Endothelial cell of umbilical vein (primary cell): ENCODE results near the gene PIP5K1C. TPM values are rescaled to one million over a fixed set of nuclear protein-coding genes. Genes with fewer than 3 reads are reported as not detected.

Experiments
- BruUV-seq: library from RNA; stranded (reverse); fragments of 400-500 nt; replicated peaks from 2 replicates; lab custom pipeline; 2021; lab: Mats Ljungman, UMichigan
- CTCF ChIA-PET: fragments of 300-600, 350-600 bp; sonication (Branson Sonifier 250); formaldehyde crosslinking; loops from one replicate; lab custom pipeline; 2021; ENCODE audit warnings: antibody characterized with exemption, inconsistent platforms; lab: Charles Lee
- POLR2A ChIA-PET: fragments of 300-600, 350-600 bp; sonication (Branson Sonifier 250); formaldehyde crosslinking; loops from one replicate; lab custom pipeline; 2021; ENCODE audit warnings: antibody characterized with exemption, inconsistent platforms; lab: Charles Lee
- DNase-seq: peaks from one replicate; pipeline ENCODE4 v3.0.0-alpha.2; 2011; ENCODE audit warnings: low read depth, low spot score
- FAIRE-seq: peaks from 2 replicates; lab custom pipeline; 2011; peaks lifted over from hg19 to GRCh38; lab: Jason Lieb, UNC
- H2AFZ ChIP-seq: 2 replicates; pipeline ENCODE4 v1.6.0; 2012; ENCODE audit warnings: low read depth, low read length, control low read depth, inconsistent platforms
- H3K27ac ChIP-seq: 2 replicates; pipeline ENCODE4 v1.5.1; 2011; ENCODE audit warnings: low read depth, mild to moderate bottlenecking, control low read depth, low read length, moderate library complexity; ENCODE audit not compliant: insufficient read depth
- H3K27me3 ChIP-seq, 2 experiments: 2 replicates each; pipeline versions ENCODE4 v1.6.0 to v1.6.1; 2011; ENCODE audit warnings: low read length in 2 of 2, mixed read lengths in 1 of 2; ENCODE audit not compliant: control insufficient read depth in 2 of 2, insufficient read depth in 2 of 2
- H3K36me3 ChIP-seq, 2 experiments: 2 replicates in 1 of 2; 3 replicates in 1 of 2; pipeline ENCODE4 v1.5.1; 2011; ENCODE audit warnings: low read length in 2 of 2, mild to moderate bottlenecking in 1 of 2, moderate library complexity in 1 of 2; ENCODE audit not compliant: control insufficient read depth in 2 of 2, insufficient read depth in 2 of 2; ENCODE audit errors: extremely low read depth in 1 of 2
- H3K4me1 ChIP-seq: 3 replicates; pipeline ENCODE4 v1.5.1; 2011; ENCODE audit warnings: mild to moderate bottlenecking, low read length; ENCODE audit not compliant: control insufficient read depth, insufficient read depth; ENCODE audit errors: extremely low read depth
- H3K4me2 ChIP-seq: 2 replicates; pipeline ENCODE4 v1.6.1; 2011; ENCODE audit warnings: low read length, control low read depth, mixed read lengths; ENCODE audit not compliant: insufficient read depth
- H3K4me3 ChIP-seq, 3 experiments: fragments of 200-600 bp in 1 of 3; sonication (generic), shearing (Covaris generic) in 1 of 3; replicated peaks in 1 of 3; 2 replicates each; pipeline ENCODE4 v1.5.1; 2011 to 2016; ENCODE audit warnings: control low read depth in 3 of 3, low read length in 3 of 3, mild to moderate bottlenecking in 2 of 3, inconsistent platforms in 1 of 3, low read depth in 1 of 3, moderate library complexity in 1 of 3; ENCODE audit not compliant: insufficient read depth in 1 of 3
- H3K79me2 ChIP-seq: 2 replicates; pipeline ENCODE4 v1.6.0; 2012; ENCODE audit warnings: low read length, inconsistent platforms; ENCODE audit not compliant: control insufficient read depth, insufficient read depth
- H3K9ac ChIP-seq: replicated peaks from 2 replicates; pipeline ENCODE3; 2011; ENCODE audit warnings: low read length, control low read depth; ENCODE audit not compliant: insufficient read depth; ENCODE audit errors: extremely low read depth
- H3K9me1 ChIP-seq: replicated peaks from 3 replicates; pipeline ENCODE4 v1.6.0; 2011; ENCODE audit warnings: mild to moderate bottlenecking, low read length; ENCODE audit not compliant: control insufficient read depth, insufficient read depth; ENCODE audit errors: extremely low read depth
- H3K9me3 ChIP-seq: replicated peaks from 2 replicates; pipeline ENCODE4 v1.5.1; 2012; ENCODE audit warnings: low read length, inconsistent platforms; ENCODE audit not compliant: control insufficient read depth, insufficient read depth
- H4K20me1 ChIP-seq: replicated peaks from 2 replicates; pipeline ENCODE3; 2011; ENCODE audit warnings: mild to moderate bottlenecking, low read length; ENCODE audit not compliant: control insufficient read depth, insufficient read depth; ENCODE audit errors: extremely low read depth
- CTCF ChIP-seq, 2 donors: IDR thresholded peaks; 1 replicate in 1 of 2; 2 replicates in 1 of 2; pipeline ENCODE4 v1.5.1; 2011; ENCODE audit warnings: low read length in 2 of 2, mild to moderate bottlenecking in 2 of 2, moderate library complexity in 2 of 2, control low read depth in 1 of 2, inconsistent platforms in 1 of 2, low read depth in 1 of 2; ENCODE audit not compliant: insufficient read depth in 1 of 2; ENCODE audit errors: extremely low read depth in 1 of 2
- EZH2 ChIP-seq: IDR thresholded peaks from 2 replicates; pipeline ENCODE4 v1.6.1; 2012; ENCODE audit warnings: borderline replicate concordance, low read depth, mild to moderate bottlenecking, moderate library complexity, low read length, inconsistent platforms; ENCODE audit not compliant: severe bottlenecking
- JUN ChIP-seq: IDR thresholded peaks from 2 replicates; pipeline ENCODE4 v1.6.1; 2011; ENCODE audit warnings: borderline replicate concordance, low read depth; ENCODE audit not compliant: insufficient read length, insufficient read depth
- MAX ChIP-seq: IDR thresholded peaks from 2 replicates; pipeline ENCODE4 v1.6.1; 2011; ENCODE audit not compliant: insufficient read depth, insufficient read length
- MYC ChIP-seq: IDR thresholded peaks from one replicate; pipeline ENCODE4 v1.6.1; 2011; ENCODE audit warnings: mild to moderate bottlenecking, low read depth, low read length
- POLR2A ChIP-seq: IDR thresholded peaks from 2 replicates; pipeline ENCODE4 v1.6.1; 2012; ENCODE audit warnings: low read depth, mild to moderate bottlenecking, control low read depth, low read length
- POLR2AphosphoS5 ChIP-seq: IDR thresholded peaks from 2 replicates; pipeline ENCODE4 v1.6.1; 2012; ENCODE audit warnings: low read depth, mild to moderate bottlenecking, control low read depth, low read length, moderate library complexity; ENCODE audit not compliant: insufficient read depth
- dilution Hi-C: fragments of 300-500 bp; cut with MboI; formaldehyde crosslinking; loops from one replicate; pipeline ENCODE4 v1.15.0; 2019; ENCODE audit warnings: low sequenced_read_pairs; ENCODE audit not compliant: extremely low pct_ligation_motif_present
- intact Hi-C: fragments of 100-400 bp; cut with micrococcal nuclease; formaldehyde crosslinking; loops from one replicate; pipeline ENCODE4 v1.10.0; 2022
- polyA plus RNA-seq, 4 experiments: library from polyadenylated mRNA; depleted of rRNA in 3 of 4; stranded (reverse) in 3 of 4; unstranded in 1 of 4; fragments of >200 nt; gene quantifications; 2 replicates each; pipeline versions ENCODE4 v1.2.1 to v1.2.3, GENCODE V29; 2011 to 2012; ENCODE audit warnings: missing spikeins in 1 of 4
- total RNA-seq: library from RNA; stranded (reverse); gene quantifications from 2 replicates; pipeline ENCODE4 v1.2.3, GENCODE V29; 2021

Gene PIP5K1C
- total and polyA plus RNA-seq, 2 donors (not counting 3 experiments of a cell fraction or from before 2014, with no cell fraction given), result 31.6 to 79.5 TPM

- DNase-seq (no peak), FAIRE-seq (no peak)
- H3K4me1 ChIP-seq, result no peaks in the 10 kb centered on the region
- peaks cover 0 to 11% of the 10 kb centered on the region in 2 experiments for H3K36me3 ChIP-seq
- no peak overlapping the region for H3K4me3 ChIP-seq
- H3K4me2 ChIP-seq, result no peak overlapping the region
- ChIA-PET POLR2A (no interaction called here), CTCF (interaction anchor here (0.7 to 1.1 kb wide), 2 partner anchors 11 to 76 kb away, joined by 4 read pairs; no protein-coding TSS in a partner anchor)
- dilution Hi-C loops (no loop called here), intact Hi-C loops (no loop called here)
- no peaks in the 10 kb centered on the region for H3K27me3 ChIP-seq
- H4K20me1 ChIP-seq, result no peaks in the 10 kb centered on the region
- no peak overlapping the region for H3K9ac ChIP-seq
- H2AFZ ChIP-seq, result no peak overlapping the region
- no peaks in the 10 kb centered on the region for H3K79me2 ChIP-seq
- BruUV-seq, result no TSS peak
- H3K9me1 ChIP-seq, result no peaks in the 10 kb centered on the region
- H3K9me3 ChIP-seq, result no peaks in the 10 kb centered on the region
- TF ChIP-seq POLR2AphosphoS5 (no peak), MYC (no peak), POLR2A (no peak), MAX (no peak)
- H3K27ac ChIP-seq, result no peak overlapping the region
Observed at GRCh38 chr19:3746371-3747056, 46.2 kb upstream of the PIP5K1C start.

GRCh38 chr19:3745363-3746045, 45.2 kb upstream of the PIP5K1C start:
- intact Hi-C loops (no loop called here), dilution Hi-C loops (no loop called here)
- no peak overlapping the region for H3K27ac ChIP-seq
- H3K9ac ChIP-seq, result no peak overlapping the region
- H3K4me3 ChIP-seq, result no peak overlapping the region
- H2AFZ ChIP-seq, result no peak overlapping the region
- peaks cover 0 to 8% of the 10 kb centered on the region in 2 experiments for H3K36me3 ChIP-seq
- no peaks in the 10 kb centered on the region for H3K9me3 ChIP-seq
- TF ChIP-seq JUN, result no peak
- TF ChIP-seq EZH2, result no peak
- no peak for TF ChIP-seq CTCF (IDR thresholded peaks at IDR 0.05; ENCODE audit: extremely low read depth in 1 of 2, insufficient read depth in 1 of 2, low read depth in 1 of 2, low read length in 2 of 2)
- TF ChIP-seq POLR2A, result no peak
- no peak for TF ChIP-seq MYC
- no TSS peak for BruUV-seq
- no peaks in the 10 kb centered on the region for H3K79me2 ChIP-seq
- no peak overlapping the region for H3K4me2 ChIP-seq
- H3K27me3 ChIP-seq, result no peaks in the 10 kb centered on the region
- ChIA-PET CTCF (interaction anchor here (1.2 kb wide), 1 partner anchor 10 kb away, joined by 3 read pairs; no protein-coding TSS in a partner anchor), POLR2A (no interaction called here)
- DNase-seq, result no peak
- H3K4me1 ChIP-seq, result no peaks in the 10 kb centered on the region
- H4K20me1 ChIP-seq, result no peaks in the 10 kb centered on the region
- no peaks in the 10 kb centered on the region for H3K9me1 ChIP-seq
- no peak for FAIRE-seq
